Activated B cell treated with CpG ODN at 0.5 μM for 24 hours (primary cell): Measurements from ENCODE around the gene FSHR. TPM values are rescaled to one million over a fixed set of nuclear protein-coding genes. Genes with fewer than 3 reads are reported as not detected.

ENCODE experiments used
- ATAC-seq: fragments of 200-7000 bp; cut with Tn5 transposase; one replicate; pipeline ENCODE4 v1.10.0; 2021; ENCODE audit warnings: low read depth, mild to moderate bottlenecking, moderate library complexity
- CTCF ChIA-PET: fragments of 350-600 bp; sonication (Branson Sonifier 250); formaldehyde crosslinking; loops from one replicate; lab custom pipeline; 2021; ENCODE audit warnings: antibody characterized with exemption; lab: Charles Lee
- POLR2A ChIA-PET: fragments of 350-600 bp; sonication (Branson Sonifier 250); formaldehyde crosslinking; loops from one replicate; lab custom pipeline; 2021; ENCODE audit warnings: antibody characterized with exemption; lab: Charles Lee
- DNase-seq: peaks from one replicate; pipeline ENCODE4 v3.0.0; 2022
- H3K27ac Mint-ChIP-seq: one replicate; pipeline ENCODE4 v1.8.0; 2020; ENCODE audit warnings: mixed read lengths
- H3K27me3 Mint-ChIP-seq: one replicate; pipeline ENCODE4 v1.8.0; 2021; ENCODE audit warnings: mixed read lengths
- H3K36me3 Mint-ChIP-seq: one replicate; pipeline ENCODE4 v1.8.0; 2021; ENCODE audit warnings: low read depth, mixed read lengths
- H3K4me1 Mint-ChIP-seq: one replicate; pipeline ENCODE4 v1.8.0; 2021; ENCODE audit warnings: mixed read lengths
- H3K4me3 Mint-ChIP-seq: one replicate; pipeline ENCODE4 v1.8.0; 2020; ENCODE audit warnings: mild to moderate bottlenecking, mixed read lengths
- H3K9me3 Mint-ChIP-seq: one replicate; pipeline ENCODE4 v1.8.0; 2020; ENCODE audit warnings: mixed read lengths
- CTCF ChIP-seq: fragments of 200-600 bp; IDR thresholded peaks from one replicate; pipeline ENCODE4 v1.8.0; 2022; ENCODE audit warnings: antibody characterized with exemption, mild to moderate bottlenecking
- intact Hi-C: fragments of 100-400 bp; cut with micrococcal nuclease; formaldehyde crosslinking; loops from one replicate; pipeline ENCODE4 v1.15.1; 2024
- total RNA-seq: library from RNA; stranded (reverse); gene quantifications from 2 replicates; pipeline ENCODE4 v1.2.3, GENCODE V29; 2022

The FSHR gene
- total RNA-seq, 1 donor from 2014 or later, result not detected

- Mint-ChIP-seq H3K27ac (no peak overlapping the region), H3K9me3 (peaks cover 3% of the 10 kb centered on the region), H3K4me1 (no peaks in the 10 kb centered on the region), H3K27me3 (no peaks in the 10 kb centered on the region), H3K4me3 (no peak overlapping the region), H3K36me3 (no peaks in the 10 kb centered on the region)
- DNase-seq, result no peak
- TF ChIP-seq CTCF, result no peak
- CTCF ChIA-PET, result no interaction called here
- intact Hi-C loops, result no loop called here
- POLR2A ChIA-PET, result no interaction called here
- no peak for ATAC-seq
Measured at GRCh38 chr2:48914477-48915089, 239.7 kb downstream of the FSHR start.
